H1 (cell line): ENCODE measurements around the gene DNASE1L1.

Source experiments
- CHD1 ChIP-seq: IDR thresholded peaks from 2 replicates; pipeline ENCODE4 v1.6.1; 2012; ENCODE audit warnings: low read depth, low read length, improper control_type of control experiment
- EP300 ChIP-seq, 2 experiments: IDR thresholded peaks; 1 replicate in 1 of 2; 2 replicates in 1 of 2; pipeline ENCODE4 v1.6.1; 2011 to 2012; ENCODE audit warnings: low read depth in 2 of 2, low read length in 2 of 2, mild to moderate bottlenecking in 2 of 2, borderline replicate concordance in 1 of 2, inconsistent platforms in 1 of 2, moderate library complexity in 1 of 2
- EZH2 ChIP-seq: fragments of 200-600 bp; sonication (generic); IDR thresholded peaks from 2 replicates; pipeline ENCODE4 v1.7.1; 2012; ENCODE audit warnings: low read depth, mild to moderate bottlenecking, moderate library complexity, low read length, inconsistent platforms; ENCODE audit not compliant: severe bottlenecking
- POLR2A ChIP-seq, 2 experiments: IDR thresholded peaks; 1 replicate in 1 of 2; 2 replicates in 1 of 2; pipeline ENCODE4 v1.6.1; 2011; ENCODE audit warnings: low read depth in 2 of 2, low read length in 2 of 2, mild to moderate bottlenecking in 2 of 2; ENCODE audit errors: control extremely low read depth in 1 of 2
- POLR2AphosphoS5 ChIP-seq: IDR thresholded peaks from 2 replicates; pipeline ENCODE4 v1.6.1; 2011; ENCODE audit warnings: low read depth, low read length
- RAD21 ChIP-seq, 2 experiments: IDR thresholded peaks in 1 of 2; conservative IDR thresholded peaks in 1 of 2; 2 replicates each; pipeline ENCODE4 v1.6.1; 2011; ENCODE audit warnings: low read depth in 2 of 2, low read length in 2 of 2, improper control_type of control experiment in 1 of 2, inconsistent platforms in 1 of 2, mild to moderate bottlenecking in 1 of 2, moderate library complexity in 1 of 2
- SUZ12 ChIP-seq: fragments of 200-600 bp; sonication (generic); IDR thresholded peaks from 2 replicates; pipeline ENCODE4 v1.6.1; 2012; ENCODE audit warnings: mild to moderate bottlenecking, inconsistent platforms, low read length, moderate library complexity, mixed read lengths
- TF ChIP-seq, protein P1 (sequence below): IDR thresholded peaks from 2 replicates; pipeline ENCODE4 v1.6.1; 2011; ENCODE audit warnings: low read length, improper control_type of control experiment
- TF ChIP-seq, protein P2 (sequence below), 3 experiments: IDR thresholded peaks; 1 replicate in 2 of 3; 2 replicates in 1 of 3; pipeline versions ENCODE4 v1.5.1 to v1.6.1; 2011; ENCODE audit warnings: low read length in 3 of 3, mild to moderate bottlenecking in 3 of 3, inconsistent platforms in 2 of 3, low read depth in 1 of 3, moderate library complexity in 1 of 3; ENCODE audit not compliant: insufficient read depth in 1 of 3; ENCODE audit errors: control extremely low read depth in 1 of 3

DNA sequence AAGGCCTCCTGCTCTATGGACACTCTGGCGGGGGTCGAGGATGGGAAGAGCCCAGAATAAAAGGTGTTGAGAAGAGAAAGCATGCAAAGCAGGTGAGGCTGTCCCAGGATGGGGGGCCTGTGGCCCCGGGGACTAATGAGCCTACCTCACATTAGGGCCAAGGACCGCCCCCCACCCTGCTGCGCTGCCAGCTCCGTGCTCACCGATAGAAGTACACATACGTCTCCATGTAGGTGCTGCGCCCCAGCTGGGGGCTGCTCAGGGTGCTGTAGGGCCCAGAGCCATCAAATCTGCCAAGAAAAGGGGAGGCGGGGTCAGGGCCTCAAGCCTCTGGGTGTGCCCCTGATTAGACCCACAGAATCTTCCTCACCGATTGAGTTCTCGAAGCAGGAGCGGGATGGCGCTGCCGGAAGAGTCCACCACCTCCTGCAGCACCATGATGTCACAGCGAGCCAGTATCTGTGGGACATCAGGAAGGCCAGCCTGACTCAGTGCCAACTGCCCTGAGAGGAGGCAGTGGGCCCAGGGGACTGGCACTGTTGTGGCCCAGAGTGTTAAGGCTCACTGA lies 4.3 kb downstream of the DNASE1L1 start:
- TF ChIP-seq SUZ12 (no peak), EP300 (IDR thresholded peaks at IDR 0.05; ENCODE audit: borderline replicate concordance in 1 of 2, low read depth in 2 of 2, low read length in 2 of 2) (no peak), RAD21 (IDR thresholded peaks at IDR 0.05 in 1 of 2, conservative IDR thresholded peaks at IDR 0.05 in 1 of 2; ENCODE audit: low read depth in 2 of 2, low read length in 2 of 2) (no peak), POLR2AphosphoS5 (no peak), EZH2 (no peak), CHD1 (no peak), POLR2A (IDR thresholded peaks at IDR 0.05; ENCODE audit: control extremely low read depth in 1 of 2, low read depth in 2 of 2, low read length in 2 of 2) (no peak)
- TF ChIP-seq, protein P1, sequence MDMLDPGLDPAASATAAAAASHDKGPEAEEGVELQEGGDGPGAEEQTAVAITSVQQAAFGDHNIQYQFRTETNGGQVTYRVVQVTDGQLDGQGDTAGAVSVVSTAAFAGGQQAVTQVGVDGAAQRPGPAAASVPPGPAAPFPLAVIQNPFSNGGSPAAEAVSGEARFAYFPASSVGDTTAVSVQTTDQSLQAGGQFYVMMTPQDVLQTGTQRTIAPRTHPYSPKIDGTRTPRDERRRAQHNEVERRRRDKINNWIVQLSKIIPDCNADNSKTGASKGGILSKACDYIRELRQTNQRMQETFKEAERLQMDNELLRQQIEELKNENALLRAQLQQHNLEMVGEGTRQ: no peak
- TF ChIP-seq, protein P2, sequence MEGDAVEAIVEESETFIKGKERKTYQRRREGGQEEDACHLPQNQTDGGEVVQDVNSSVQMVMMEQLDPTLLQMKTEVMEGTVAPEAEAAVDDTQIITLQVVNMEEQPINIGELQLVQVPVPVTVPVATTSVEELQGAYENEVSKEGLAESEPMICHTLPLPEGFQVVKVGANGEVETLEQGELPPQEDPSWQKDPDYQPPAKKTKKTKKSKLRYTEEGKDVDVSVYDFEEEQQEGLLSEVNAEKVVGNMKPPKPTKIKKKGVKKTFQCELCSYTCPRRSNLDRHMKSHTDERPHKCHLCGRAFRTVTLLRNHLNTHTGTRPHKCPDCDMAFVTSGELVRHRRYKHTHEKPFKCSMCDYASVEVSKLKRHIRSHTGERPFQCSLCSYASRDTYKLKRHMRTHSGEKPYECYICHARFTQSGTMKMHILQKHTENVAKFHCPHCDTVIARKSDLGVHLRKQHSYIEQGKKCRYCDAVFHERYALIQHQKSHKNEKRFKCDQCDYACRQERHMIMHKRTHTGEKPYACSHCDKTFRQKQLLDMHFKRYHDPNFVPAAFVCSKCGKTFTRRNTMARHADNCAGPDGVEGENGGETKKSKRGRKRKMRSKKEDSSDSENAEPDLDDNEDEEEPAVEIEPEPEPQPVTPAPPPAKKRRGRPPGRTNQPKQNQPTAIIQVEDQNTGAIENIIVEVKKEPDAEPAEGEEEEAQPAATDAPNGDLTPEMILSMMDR (IDR thresholded peaks at IDR 0.05; ENCODE audit: control extremely low read depth in 1 of 3, insufficient read depth in 1 of 3, low read depth in 1 of 3, low read length in 3 of 3): no peak
